ENCODE measurements around the gene PRKN. TPM values are rescaled to one million over a fixed set of nuclear protein-coding genes. Genes with fewer than 3 reads are reported as not detected.

PRKN gene
- total RNA-seq, 1 experiment from 2014 or later = 2.0 TPM

- Histone ChIP-seq H2BK12ac (ENCODE audit: insufficient read length, low read depth, low read length) (no peak overlapping the region), H2AFZ (ENCODE audit: low read length) (no peak overlapping the region), H3K18ac (ENCODE audit: insufficient read length, low read depth, low read length) (no peak overlapping the region), H3K9ac (ENCODE audit: extremely low read depth, insufficient read length, low read length) (no peak overlapping the region), H2AK5ac (ENCODE audit: insufficient read length, low read length) (no peak overlapping the region), H2BK15ac (ENCODE audit: low read depth, low read length) (no peak overlapping the region), H2BK5ac (ENCODE audit: insufficient read length, low read length) (no peak overlapping the region), H3K79me2 (ENCODE audit: insufficient read depth, low read length) (no peaks in the 10 kb centered on the region), H3K4me2 (ENCODE audit: insufficient read depth, insufficient read length, low read length) (no peak overlapping the region), H3K23ac (ENCODE audit: insufficient read length, low read depth, low read length) (no peak overlapping the region), H3K56ac (ENCODE audit: insufficient read length, low read depth, low read length) (no peak overlapping the region), H2BK20ac (ENCODE audit: low read depth, low read length, poor library complexity, severe bottlenecking) (no peak overlapping the region), H2BK120ac (ENCODE audit: low read depth, low read length, poor library complexity, severe bottlenecking) (no peak overlapping the region), H3K27ac (ENCODE audit: insufficient read length, low read depth, low read length) (no peak overlapping the region), H4K91ac (ENCODE audit: insufficient read length, low read depth, low read length) (no peak overlapping the region), H4K20me1 (ENCODE audit: control insufficient read depth, insufficient read depth, insufficient read length) (no peaks in the 10 kb centered on the region), H3K79me1 (ENCODE audit: insufficient read depth, low read depth, low read length, poor library complexity, severe bottlenecking) (no peaks in the 10 kb centered on the region), H3K23me2 (ENCODE audit: insufficient read length, low read depth, low read length, poor library complexity, severe bottlenecking) (no peaks in the 10 kb centered on the region), H3T11ph (ENCODE audit: low read length) (no peak overlapping the region), H3K4me1 (ENCODE audit: insufficient read depth, low read length) (no peaks in the 10 kb centered on the region), H3K9me3 (ENCODE audit: control insufficient read depth, low read depth, low read length) (no peaks in the 10 kb centered on the region), H4K5ac (ENCODE audit: insufficient read length, low read depth, low read length) (no peak overlapping the region), H4K8ac (replicated peaks; ENCODE audit: insufficient read length, low read depth, low read length) (no peak overlapping the region), H3K14ac (ENCODE audit: insufficient read depth, low read length) (no peak overlapping the region), H3K4ac (ENCODE audit: low read depth, low read length) (no peak overlapping the region), H3K27me3 (ENCODE audit: insufficient read depth, low read length) (no peaks in the 10 kb centered on the region)
- WGBS (ENCODE audit: extremely low coverage, insufficient read length, low lambda C conversion rate) = no CpG with 5 or more reads among the region's 2 CpGs
- TF ChIP-seq CTCF (conservative IDR thresholded peaks at IDR 0.05) = no peak
- Mint-ChIP-seq H3K36me3 (ENCODE audit: insufficient read depth in 1 of 3, low read depth in 3 of 3) (no peaks in the 10 kb centered on the region), H3K27me3 (ENCODE audit: low read depth) (no peaks in the 10 kb centered on the region), H3K4me3 (no peak overlapping the region), H3K27ac (no peak overlapping the region), H3K9me3 (no peaks in the 10 kb centered on the region), H3K4me1 (peaks cover 7 to 15% of the 10 kb centered on the region in 2 experiments)
- no peak for DNase-seq
Measured at GRCh38 chr6:162576016-162576415, 151.6 kb downstream of the PRKN start.
